Measurements from ENCODE around the gene CACNA2D2. TPM values are rescaled to one million over a fixed set of nuclear protein-coding genes. Genes with fewer than 3 reads are reported as not detected.

The CACNA2D2 gene
- total RNA-seq, 1 experiment from 2014 or later: not detected

- POLR2A ChIA-PET (ENCODE audit: unreplicated experiment): no interaction called here
- H3K36me3 ChIP-seq (ENCODE audit: low read depth): no peaks in the 10 kb centered on the region
- H3K4me3 ChIP-seq: no peak overlapping the region
- no peak overlapping the region for H3K4me2 ChIP-seq
- DNase-seq: no peak
- TF ChIP-seq EZH2 (IDR thresholded peaks at IDR 0.05; ENCODE audit: low read depth): no peak
- TF ChIP-seq CTCF (conservative IDR thresholded peaks at IDR 0.05): no peak
- CTCF ChIA-PET: no interaction called here
- no TSS peak for BruUV-seq (replicated peaks)
- H3K9me2 ChIP-seq (ENCODE audit: insufficient read depth): no peaks in the 10 kb centered on the region
- no peaks in the 10 kb centered on the region for H3F3A ChIP-seq (ENCODE audit: insufficient read depth, low read depth)
- no peaks in the 10 kb centered on the region for H3K79me2 ChIP-seq (ENCODE audit: low read depth)
- intact Hi-C loops (cut with micrococcal nuclease; ENCODE audit: unreplicated experiment): no loop called here
- H3K9me3 ChIP-seq (ENCODE audit: insufficient read depth, low read depth): no peaks in the 10 kb centered on the region
- no peak overlapping the region for H2AFZ ChIP-seq
- H3K27ac ChIP-seq: no peak overlapping the region
- H4K20me1 ChIP-seq (ENCODE audit: insufficient read depth): no peaks in the 10 kb centered on the region
- H3K27me3 ChIP-seq (ENCODE audit: insufficient read depth, low read depth): no peaks in the 10 kb centered on the region
- no peaks in the 10 kb centered on the region for H3K4me1 ChIP-seq (replicated peaks; ENCODE audit: insufficient read depth)
These were observed 87.6 kb downstream of the CACNA2D2 start for GRCh38 chr3:50415816-50416215.

- Histone ChIP-seq H3K4me3 (no peak overlapping the region), H4K20me1 (ENCODE audit: insufficient read depth) (no peaks in the 10 kb centered on the region), H3K27me3 (ENCODE audit: insufficient read depth, low read depth) (peaks cover under 1% of the 10 kb centered on the region; the same call in 1 of the 2 replicates), H3K4me1 (replicated peaks; ENCODE audit: insufficient read depth) (no peaks in the 10 kb centered on the region), H3F3A (ENCODE audit: insufficient read depth, low read depth) (no peaks in the 10 kb centered on the region), H3K9me2 (ENCODE audit: insufficient read depth) (no peaks in the 10 kb centered on the region), H3K9me3 (ENCODE audit: insufficient read depth, low read depth) (no peaks in the 10 kb centered on the region), H2AFZ (no peak overlapping the region), H3K36me3 (ENCODE audit: low read depth) (no peaks in the 10 kb centered on the region), H3K4me2 (no peak overlapping the region), H3K79me2 (ENCODE audit: low read depth) (no peaks in the 10 kb centered on the region), H3K27ac (no peak overlapping the region)
- no peak for TF ChIP-seq EZH2 (IDR thresholded peaks at IDR 0.05; ENCODE audit: low read depth)
- no peak for TF ChIP-seq CTCF (conservative IDR thresholded peaks at IDR 0.05)
- BruUV-seq (replicated peaks): no TSS peak
- POLR2A ChIA-PET (ENCODE audit: unreplicated experiment): no interaction called here
- intact Hi-C loops (cut with micrococcal nuclease; ENCODE audit: unreplicated experiment): no loop called here
- no peak for DNase-seq
- CTCF ChIA-PET: no interaction called here
These were observed 88.4 kb downstream of the CACNA2D2 start for GRCh38 chr3:50415061-50415460.

GRCh38 chr3:50414616-50415015, 88.8 kb downstream of the CACNA2D2 start:
- Histone ChIP-seq H2AFZ (no peak overlapping the region), H3K27me3 (ENCODE audit: insufficient read depth, low read depth) (peaks cover 5% of the 10 kb centered on the region), H3K9me3 (ENCODE audit: insufficient read depth, low read depth) (no peaks in the 10 kb centered on the region), H3F3A (ENCODE audit: insufficient read depth, low read depth) (no peaks in the 10 kb centered on the region), H3K4me3 (no peak overlapping the region), H3K9me2 (ENCODE audit: insufficient read depth) (no peaks in the 10 kb centered on the region), H3K79me2 (ENCODE audit: low read depth) (no peaks in the 10 kb centered on the region), H3K27ac (no peak overlapping the region), H3K4me1 (replicated peaks; ENCODE audit: insufficient read depth) (no peaks in the 10 kb centered on the region), H4K20me1 (ENCODE audit: insufficient read depth) (no peaks in the 10 kb centered on the region), H3K36me3 (ENCODE audit: low read depth) (no peaks in the 10 kb centered on the region), H3K4me2 (no peak overlapping the region)
- no peak for DNase-seq
- CTCF ChIA-PET: no interaction called here
- intact Hi-C loops (cut with micrococcal nuclease; ENCODE audit: unreplicated experiment): no loop called here
- POLR2A ChIA-PET (ENCODE audit: unreplicated experiment): no interaction called here
- no peak for TF ChIP-seq CTCF (conservative IDR thresholded peaks at IDR 0.05)
- no peak for TF ChIP-seq EZH2 (IDR thresholded peaks at IDR 0.05; ENCODE audit: low read depth)
- BruUV-seq (replicated peaks): no TSS peak

Data from PC-9 (cell line).